Hepatocyte (in vitro differentiated cells): Measurements from ENCODE around the gene JARID2. TPM values are rescaled to one million over a fixed set of nuclear protein-coding genes. Genes with fewer than 3 reads are reported as not detected.

Experiments
- DNase-seq: peaks from one replicate; pipeline ENCODE4 v3.0.0-alpha.2; 2016; ENCODE audit warnings: low spot score
- H2AFZ ChIP-seq: fragments of 200-600 bp; sonication (generic); 2 replicates; pipeline ENCODE4 v1.6.0; 2016; ENCODE audit warnings: antibody characterized with exemption, mild to moderate bottlenecking
- H3K27ac ChIP-seq: fragments of 200-600 bp; sonication (generic); 2 replicates; pipeline ENCODE4 v1.5.1; 2016; ENCODE audit warnings: mild to moderate bottlenecking
- H3K27me3 ChIP-seq: fragments of 200-600 bp; sonication (generic); 2 replicates; pipeline ENCODE4 v1.6.1; 2016
- H3K36me3 ChIP-seq: fragments of 200-600 bp; sonication (generic); replicated peaks from 2 replicates; pipeline ENCODE4 v1.5.1; 2016; ENCODE audit warnings: low read depth; ENCODE audit not compliant: insufficient read depth
- H3K4me1 ChIP-seq: fragments of 200-600 bp; sonication (generic); 2 replicates; pipeline ENCODE4 v1.5.1; 2016; ENCODE audit warnings: mild to moderate bottlenecking, moderate library complexity; ENCODE audit not compliant: insufficient read depth
- H3K4me2 ChIP-seq: fragments of 200-600 bp; sonication (generic); 2 replicates; pipeline ENCODE4 v1.6.0; 2016
- H3K4me3 ChIP-seq: fragments of 200-600 bp; sonication (generic); 2 replicates; pipeline ENCODE4 v1.5.1; 2016; ENCODE audit warnings: mild to moderate bottlenecking
- H3K79me2 ChIP-seq: fragments of 200-600 bp; sonication (generic); 2 replicates; pipeline ENCODE4 v1.6.0; 2017; ENCODE audit warnings: mild to moderate bottlenecking
- H3K9me2 ChIP-seq: fragments of 200-600 bp; sonication (generic); replicated peaks from 2 replicates; pipeline ENCODE4 v1.6.0; 2017; ENCODE audit warnings: mild to moderate bottlenecking; ENCODE audit not compliant: insufficient read depth
- H3K9me3 ChIP-seq: fragments of 200-600 bp; sonication (generic); 2 replicates; pipeline ENCODE4 v1.5.1; 2016; ENCODE audit warnings: low read depth, mild to moderate bottlenecking
- H4K20me1 ChIP-seq: fragments of 200-600 bp; sonication (generic); 2 replicates; pipeline ENCODE4 v1.6.0; 2016; ENCODE audit warnings: mild to moderate bottlenecking; ENCODE audit not compliant: insufficient read depth, poor library complexity, severe bottlenecking
- EZH2 ChIP-seq: fragments of 200-600 bp; sonication (generic); IDR thresholded peaks from 2 replicates; pipeline ENCODE4 v1.6.1; 2016; ENCODE audit warnings: antibody characterized with exemption, mild to moderate bottlenecking, borderline replicate concordance
- EZH2phosphoT487 ChIP-seq: fragments of 200-600 bp; sonication (generic); IDR thresholded peaks from one replicate; pipeline ENCODE4 v1.6.1; 2018; ENCODE audit warnings: antibody characterized with exemption, mild to moderate bottlenecking, low read depth, moderate library complexity; ENCODE audit not compliant: unreplicated experiment, severe bottlenecking
- WGBS: methylation state at CpG from one replicate; pipeline ENCODE4 v1.1.6; 2016; ENCODE audit warnings: low lambda C conversion rate; ENCODE audit errors: missing lambda C conversion rate; 5-methylcytosine and 5-hydroxymethylcytosine counted together
- polyA plus RNA-seq: library from polyadenylated mRNA; unstranded; fragments of >200 nt; fragmentation: Nextera tagmentation; extraction: Ambion mirVana; gene quantifications from 2 replicates; pipeline ENCODE4 v1.2.1, GENCODE V29; 2016
- total RNA-seq: library from RNA; depleted of rRNA; stranded (reverse); fragments of >200 nt; gene quantifications from 2 replicates; pipeline ENCODE4 v1.2.3, GENCODE V29; 2014
- TF ChIP-seq, protein P1 (sequence below): fragments of 200-600 bp; sonication (generic); IDR thresholded peaks from 2 replicates; pipeline ENCODE4 v1.5.1; 2016; ENCODE audit warnings: antibody characterized with exemption, mild to moderate bottlenecking; ENCODE audit not compliant: poor library complexity

Gene JARID2
- total and polyA plus RNA-seq, 2 experiments from 2014 or later, result 4.6 to 11.6 TPM

DNA sequence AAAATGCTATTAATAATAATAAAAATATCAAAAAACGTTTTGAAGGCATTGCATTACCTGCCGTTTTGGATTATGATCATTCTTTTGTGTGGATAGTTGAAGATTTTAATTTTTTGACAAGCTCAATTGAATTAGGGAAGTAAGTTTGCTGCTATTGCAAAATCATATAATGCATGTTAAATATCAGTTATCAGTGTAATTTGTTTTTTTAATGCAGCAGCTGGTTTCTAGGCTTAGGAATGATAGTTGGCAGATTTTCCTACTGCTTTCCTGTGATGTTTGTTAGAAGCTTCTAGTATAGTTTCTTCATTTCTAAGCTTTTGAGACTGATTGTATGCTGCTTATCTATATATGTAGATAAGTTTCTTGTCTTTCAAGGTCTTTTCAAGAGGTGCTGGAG, 99.0 kb downstream of the JARID2 start:
- Histone ChIP-seq H3K9me2 (no peaks in the 10 kb centered on the region), H3K36me3 (no peaks in the 10 kb centered on the region), H4K20me1 (peaks cover 6% of the 10 kb centered on the region), H3K4me2 (no peak overlapping the region), H3K79me2 (peaks cover 89% of the 10 kb centered on the region), H3K4me3 (no peak overlapping the region), H3K9me3 (no peaks in the 10 kb centered on the region), H2AFZ (no peak overlapping the region), H3K27ac (no peak overlapping the region), H3K4me1 (peaks cover 16% of the 10 kb centered on the region), H3K27me3 (no peaks in the 10 kb centered on the region)
- no peak for DNase-seq
- 67% methylated on average over 2 of the region's 2 CpGs for WGBS
- no peak for TF ChIP-seq EZH2
- TF ChIP-seq, protein P1, sequence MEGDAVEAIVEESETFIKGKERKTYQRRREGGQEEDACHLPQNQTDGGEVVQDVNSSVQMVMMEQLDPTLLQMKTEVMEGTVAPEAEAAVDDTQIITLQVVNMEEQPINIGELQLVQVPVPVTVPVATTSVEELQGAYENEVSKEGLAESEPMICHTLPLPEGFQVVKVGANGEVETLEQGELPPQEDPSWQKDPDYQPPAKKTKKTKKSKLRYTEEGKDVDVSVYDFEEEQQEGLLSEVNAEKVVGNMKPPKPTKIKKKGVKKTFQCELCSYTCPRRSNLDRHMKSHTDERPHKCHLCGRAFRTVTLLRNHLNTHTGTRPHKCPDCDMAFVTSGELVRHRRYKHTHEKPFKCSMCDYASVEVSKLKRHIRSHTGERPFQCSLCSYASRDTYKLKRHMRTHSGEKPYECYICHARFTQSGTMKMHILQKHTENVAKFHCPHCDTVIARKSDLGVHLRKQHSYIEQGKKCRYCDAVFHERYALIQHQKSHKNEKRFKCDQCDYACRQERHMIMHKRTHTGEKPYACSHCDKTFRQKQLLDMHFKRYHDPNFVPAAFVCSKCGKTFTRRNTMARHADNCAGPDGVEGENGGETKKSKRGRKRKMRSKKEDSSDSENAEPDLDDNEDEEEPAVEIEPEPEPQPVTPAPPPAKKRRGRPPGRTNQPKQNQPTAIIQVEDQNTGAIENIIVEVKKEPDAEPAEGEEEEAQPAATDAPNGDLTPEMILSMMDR, result no peak
- no peak for TF ChIP-seq EZH2phosphoT487

DNA sequence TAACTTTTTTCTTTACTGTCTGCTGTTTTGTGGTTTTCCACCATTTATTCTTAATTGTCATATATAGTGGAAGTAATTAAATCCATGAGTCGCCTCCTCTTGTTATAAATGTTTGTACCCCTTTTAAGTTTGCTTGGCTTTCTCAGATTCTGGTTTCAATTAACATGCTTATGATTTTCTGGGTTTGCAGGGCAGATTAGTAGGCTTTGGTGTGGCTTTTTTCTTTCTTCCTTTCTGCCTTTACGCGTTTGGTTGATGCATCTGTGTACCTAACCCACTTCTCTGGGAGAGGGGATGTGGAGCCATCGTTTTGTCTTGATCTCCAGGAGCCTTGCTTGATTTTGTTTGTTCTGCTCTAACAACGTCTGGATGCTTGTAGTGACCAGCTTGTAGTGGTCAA, 100.4 kb downstream of the JARID2 start:
- peaks cover 6% of the 10 kb centered on the region for H4K20me1 ChIP-seq
- 68% methylated on average over 5 of the region's 5 CpGs for WGBS

DNA sequence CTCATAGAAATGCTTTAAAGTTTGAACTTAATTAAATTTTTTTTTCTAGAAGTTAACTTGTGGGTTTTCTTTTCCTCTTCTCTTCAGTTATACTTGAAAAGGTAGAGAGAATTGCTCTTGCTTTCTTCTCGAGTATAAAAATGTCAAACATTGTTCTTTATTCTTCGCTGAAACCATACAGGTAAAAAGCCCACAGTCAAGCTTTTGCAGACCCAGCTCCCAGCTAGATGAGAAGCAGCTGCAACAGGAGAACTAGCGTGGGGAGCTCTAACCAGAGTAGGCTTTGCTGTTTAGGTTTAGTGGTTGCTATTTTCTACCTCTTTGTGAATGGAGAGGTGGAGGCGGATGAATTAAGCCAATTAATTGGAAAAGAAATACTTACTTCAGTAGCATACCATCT, 102.7 kb downstream of the JARID2 start:
- H3K9me2 ChIP-seq, result no peaks in the 10 kb centered on the region
- peaks cover 90% of the 10 kb centered on the region for H3K79me2 ChIP-seq
- H3K9me3 ChIP-seq, result no peaks in the 10 kb centered on the region
- H3K27ac ChIP-seq, result no peak overlapping the region
- no peak overlapping the region for H3K4me3 ChIP-seq
- H4K20me1 ChIP-seq, result peaks cover 7% of the 10 kb centered on the region
- H3K36me3 ChIP-seq, result no peaks in the 10 kb centered on the region
- no peak overlapping the region for H3K4me2 ChIP-seq
- TF ChIP-seq, protein P1, result no peak
- TF ChIP-seq EZH2phosphoT487, result no peak
- TF ChIP-seq EZH2, result no peak
- 91% methylated on average over 4 of the region's 4 CpGs for WGBS
- H3K27me3 ChIP-seq, result no peaks in the 10 kb centered on the region
- no peak overlapping the region for H2AFZ ChIP-seq
- H3K4me1 ChIP-seq, result peaks cover 10% of the 10 kb centered on the region
- DNase-seq, result no peak

More for the DNA sequence above, 100.4 kb downstream of the JARID2 start:
- Histone ChIP-seq H3K9me2 (no peaks in the 10 kb centered on the region), H3K27me3 (no peaks in the 10 kb centered on the region), H3K4me2 (no peak overlapping the region), H3K27ac (no peak overlapping the region), H2AFZ (no peak overlapping the region), H3K79me2 (peaks cover 89% of the 10 kb centered on the region), H3K4me3 (no peak overlapping the region), H3K4me1 (peaks cover 10% of the 10 kb centered on the region), H3K36me3 (no peaks in the 10 kb centered on the region), H3K9me3 (no peaks in the 10 kb centered on the region)
- no peak for DNase-seq
- TF ChIP-seq EZH2phosphoT487 (no peak), EZH2 (no peak)
- TF ChIP-seq, protein P1, result no peak

DNA sequence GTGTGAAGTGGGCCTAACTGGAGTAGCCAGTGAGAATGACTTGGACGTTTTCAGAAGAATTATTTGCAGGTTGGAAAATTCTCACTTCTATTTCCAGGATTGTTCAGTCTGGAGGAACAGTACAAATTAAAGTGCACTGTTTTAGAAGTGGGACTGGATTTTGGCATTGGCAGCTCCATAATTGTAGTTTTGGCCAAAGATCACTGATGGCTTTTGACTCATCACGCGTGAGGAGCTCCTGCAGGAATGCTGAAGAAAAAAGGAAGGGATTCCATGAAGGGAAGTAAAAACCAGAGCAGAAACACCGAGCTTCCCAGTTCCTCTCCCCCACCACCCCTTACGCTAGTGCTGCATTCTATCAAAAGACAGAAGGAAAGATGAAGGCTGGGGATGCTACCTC, 103.5 kb downstream of the JARID2 start:
- no peak overlapping the region for H3K4me2 ChIP-seq
- H3K36me3 ChIP-seq, result no peaks in the 10 kb centered on the region
- peaks cover 7% of the 10 kb centered on the region for H3K4me1 ChIP-seq
- H2AFZ ChIP-seq, result no peak overlapping the region
- 91% methylated on average over 5 of the region's 5 CpGs for WGBS
- no peak overlapping the region for H3K4me3 ChIP-seq
- no peaks in the 10 kb centered on the region for H3K9me2 ChIP-seq
- no peak for DNase-seq
- peaks cover 96% of the 10 kb centered on the region for H3K79me2 ChIP-seq
- TF ChIP-seq EZH2 (no peak), EZH2phosphoT487 (no peak)
- TF ChIP-seq, protein P1, result no peak
- H4K20me1 ChIP-seq, result peaks cover 7% of the 10 kb centered on the region
- no peaks in the 10 kb centered on the region for H3K27me3 ChIP-seq
- no peak overlapping the region for H3K27ac ChIP-seq
- H3K9me3 ChIP-seq, result no peaks in the 10 kb centered on the region
